HUES6 (cell line): ENCODE data around the gene TRHDE.
A peak's percentile ranks its signal among the peaks of the same experiment; 100 is the strongest.

Source experiments
- H3K27ac ChIP-seq: 2 replicates; pipeline ENCODE4 v1.7.0; 2013; ENCODE audit warnings: low read depth, mild to moderate bottlenecking, low read length, inconsistent platforms
- H3K27me3 ChIP-seq: 2 replicates; pipeline ENCODE4 v1.6.1; 2013; ENCODE audit warnings: low read length; ENCODE audit not compliant: control insufficient read depth, insufficient read depth
- H3K36me3 ChIP-seq: 2 replicates; pipeline ENCODE4 v1.6.1; 2013; ENCODE audit warnings: low read length; ENCODE audit not compliant: control insufficient read depth, insufficient read depth
- H3K4me1 ChIP-seq: 2 replicates; pipeline ENCODE4 v1.6.1; 2013; ENCODE audit warnings: low read length; ENCODE audit not compliant: control insufficient read depth, insufficient read depth
- H3K4me3 ChIP-seq: 2 replicates; pipeline ENCODE4 v1.5.1; 2013; ENCODE audit warnings: low read depth, low read length
- H3K9ac ChIP-seq: one replicate; pipeline ENCODE4 v1.6.1; 2013; ENCODE audit warnings: mild to moderate bottlenecking, low read length
- H3K9me3 ChIP-seq: 2 replicates; pipeline ENCODE4 v1.6.1; 2013; ENCODE audit warnings: low read depth, low read length; ENCODE audit not compliant: control insufficient read depth, insufficient read depth

TRHDE gene

DNA sequence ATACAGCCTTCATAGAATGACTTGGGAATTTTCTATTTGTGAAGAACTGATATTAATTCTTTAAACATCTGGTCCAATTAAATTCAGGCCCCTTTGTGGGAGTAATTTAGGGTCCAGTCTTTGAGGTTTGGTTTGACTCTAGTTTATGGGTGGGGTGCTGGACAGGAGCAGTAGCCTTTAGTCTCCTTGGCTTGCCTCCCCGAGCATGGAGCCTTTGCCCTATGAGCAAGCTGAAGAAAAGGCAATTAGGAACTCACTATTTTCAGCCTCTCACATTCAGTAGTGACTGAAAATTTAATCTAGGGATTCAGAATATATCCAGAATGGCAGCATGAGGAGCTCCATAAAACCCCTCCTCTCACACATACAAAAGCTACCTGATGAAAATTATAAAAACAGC, 161.1 kb downstream of the TRHDE start:
- Histone ChIP-seq H3K27ac (no peak overlapping the region), H3K36me3 (no peaks in the 10 kb centered on the region), H3K27me3 (no peaks in the 10 kb centered on the region), H3K9me3 (peaks cover 2% of the 10 kb centered on the region), H3K4me1 (no peaks in the 10 kb centered on the region), H3K9ac (no peak overlapping the region), H3K4me3 (no peak overlapping the region)

DNA sequence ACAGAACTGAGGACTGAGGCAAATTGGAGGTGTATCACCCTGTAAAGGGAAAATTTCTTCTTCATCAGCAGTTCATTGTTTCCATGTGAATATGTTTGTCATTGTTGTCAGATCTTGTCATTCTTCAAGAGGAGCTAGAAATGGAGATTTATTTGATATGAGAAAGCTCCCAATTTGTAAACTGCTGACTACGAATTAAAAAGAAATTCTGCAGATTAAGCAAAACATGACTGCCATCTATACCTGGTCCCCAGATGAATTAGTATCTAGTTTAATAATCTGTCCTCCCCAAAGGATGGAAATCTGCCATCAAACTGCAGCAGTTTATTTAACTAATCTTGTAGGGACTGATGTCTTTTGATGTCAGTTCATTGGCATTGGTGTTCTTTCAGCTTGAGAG, 162.8 kb downstream of the TRHDE start:
- no peak overlapping the region for H3K27ac ChIP-seq
- peaks cover 4% of the 10 kb centered on the region; the same call in 1 of the 2 replicates for H3K9me3 ChIP-seq
- no peaks in the 10 kb centered on the region for H3K36me3 ChIP-seq
- H3K9ac ChIP-seq: no peak overlapping the region
- no peak overlapping the region for H3K4me3 ChIP-seq
- no peaks in the 10 kb centered on the region; the same call in 1 of the 2 replicates for H3K4me1 ChIP-seq
- no peaks in the 10 kb centered on the region for H3K27me3 ChIP-seq

DNA sequence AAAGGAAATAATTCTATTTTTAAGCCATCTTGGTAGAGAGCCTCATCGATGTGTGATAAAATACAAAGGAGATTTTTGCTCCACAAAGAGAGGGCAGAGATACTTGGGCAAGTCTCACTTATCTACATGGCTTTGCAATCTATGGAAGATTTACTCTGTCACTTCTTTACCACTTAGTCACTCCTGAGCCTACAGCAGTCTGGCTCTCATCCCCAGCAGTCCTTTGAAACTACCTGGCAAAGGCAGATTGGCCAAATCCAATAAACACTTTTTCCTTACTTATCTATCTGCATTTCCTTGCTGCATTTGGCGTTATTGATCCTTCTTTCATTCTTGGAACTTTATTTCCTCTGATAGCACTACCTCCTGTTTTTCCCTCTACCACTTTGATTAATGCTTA, 170.0 kb downstream of the TRHDE start:
- H3K9me3 ChIP-seq: peaks cover 4% of the 10 kb centered on the region; the same call in 1 of the 2 replicates
- no peak overlapping the region for H3K4me3 ChIP-seq
- H3K27ac ChIP-seq: no peak overlapping the region
- H3K4me1 ChIP-seq: peaks cover 27% of the 10 kb centered on the region
- no peaks in the 10 kb centered on the region for H3K27me3 ChIP-seq
- no peaks in the 10 kb centered on the region for H3K36me3 ChIP-seq
- no peak overlapping the region for H3K9ac ChIP-seq

GRCh38 chr12:72444125-72444524, 172.0 kb downstream of the TRHDE start:
- Histone ChIP-seq H3K9ac (no peak overlapping the region), H3K4me1 (peaks cover 30% of the 10 kb centered on the region), H3K9me3 (no peaks in the 10 kb centered on the region; the same call in 1 of the 2 replicates), H3K27ac (peak overlapping the region; percentile 61), H3K4me3 (no peak overlapping the region; the same call in 1 of the 2 replicates), H3K36me3 (no peaks in the 10 kb centered on the region), H3K27me3 (no peaks in the 10 kb centered on the region)

- Histone ChIP-seq H3K4me3 (no peak overlapping the region), H3K9me3 (no peaks in the 10 kb centered on the region; the same call in 1 of the 2 replicates), H3K4me1 (peaks cover 30% of the 10 kb centered on the region), H3K27ac (peak overlapping the region; percentile 61; the same call in 1 of the 2 replicates), H3K36me3 (no peaks in the 10 kb centered on the region), H3K9ac (no peak overlapping the region), H3K27me3 (no peaks in the 10 kb centered on the region)
Measured at GRCh38 chr12:72444566-72444965, 172.4 kb downstream of the TRHDE start.

- Histone ChIP-seq H3K4me3 (no peak overlapping the region), H3K9me3 (peaks cover 8% of the 10 kb centered on the region), H3K27me3 (no peaks in the 10 kb centered on the region), H3K9ac (no peak overlapping the region), H3K4me1 (peaks cover 21% of the 10 kb centered on the region), H3K27ac (no peak overlapping the region), H3K36me3 (no peaks in the 10 kb centered on the region)
Measured at GRCh38 chr12:72448089-72448488, 175.9 kb downstream of the TRHDE start.

GRCh38 chr12:72448805-72449204, 176.6 kb downstream of the TRHDE start:
- no peak overlapping the region for H3K27ac ChIP-seq
- no peaks in the 10 kb centered on the region for H3K36me3 ChIP-seq
- H3K4me1 ChIP-seq: peaks cover 14% of the 10 kb centered on the region
- H3K9me3 ChIP-seq: peaks cover 15% of the 10 kb centered on the region
- no peak overlapping the region for H3K9ac ChIP-seq
- no peak overlapping the region for H3K4me3 ChIP-seq
- no peaks in the 10 kb centered on the region for H3K27me3 ChIP-seq

GRCh38 chr12:72453066-72453465, 180.9 kb downstream of the TRHDE start:
- no peak overlapping the region for H3K27ac ChIP-seq
- H3K9me3 ChIP-seq: peaks cover 23% of the 10 kb centered on the region
- H3K27me3 ChIP-seq: no peaks in the 10 kb centered on the region
- H3K4me3 ChIP-seq: no peak overlapping the region
- H3K4me1 ChIP-seq: peaks cover 2% of the 10 kb centered on the region; the same call in 1 of the 2 replicates
- no peaks in the 10 kb centered on the region for H3K36me3 ChIP-seq
- H3K9ac ChIP-seq: no peak overlapping the region

DNA sequence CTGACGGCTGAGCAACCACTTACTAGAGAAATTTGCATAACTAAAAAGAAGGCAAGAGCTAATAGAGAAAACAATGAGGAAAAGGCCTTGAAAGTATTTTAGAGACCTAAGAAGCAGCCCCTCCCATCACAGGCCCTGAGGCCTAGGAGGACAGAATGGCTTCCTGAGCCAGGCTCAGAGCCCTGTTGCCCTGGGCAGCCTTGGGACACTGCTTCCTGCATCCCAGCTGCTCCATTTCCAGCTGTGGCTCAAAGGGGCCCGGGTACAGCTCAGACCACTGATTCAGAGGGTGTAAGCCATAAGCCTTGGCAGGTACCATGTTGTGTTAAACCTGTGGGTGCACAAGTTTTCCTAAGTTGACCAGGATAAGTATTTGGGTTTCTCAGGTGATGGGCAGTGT, 181.4 kb downstream of the TRHDE start:
- Histone ChIP-seq H3K27ac (no peak overlapping the region), H3K36me3 (no peaks in the 10 kb centered on the region), H3K4me1 (peaks cover 2% of the 10 kb centered on the region; the same call in 1 of the 2 replicates), H3K9ac (no peak overlapping the region), H3K9me3 (peaks cover 23% of the 10 kb centered on the region), H3K27me3 (no peaks in the 10 kb centered on the region), H3K4me3 (no peak overlapping the region)

- no peaks in the 10 kb centered on the region for H3K9me3 ChIP-seq
- no peak overlapping the region for H3K27ac ChIP-seq
- H3K36me3 ChIP-seq: no peaks in the 10 kb centered on the region
- no peaks in the 10 kb centered on the region for H3K4me1 ChIP-seq
- no peaks in the 10 kb centered on the region for H3K27me3 ChIP-seq
- H3K4me3 ChIP-seq: no peak overlapping the region
- H3K9ac ChIP-seq: no peak overlapping the region
Measured at GRCh38 chr12:72464471-72464870, 192.3 kb downstream of the TRHDE start.

GRCh38 chr12:72465155-72465554, 193.0 kb downstream of the TRHDE start:
- Histone ChIP-seq H3K9me3 (no peaks in the 10 kb centered on the region), H3K4me3 (no peak overlapping the region), H3K36me3 (no peaks in the 10 kb centered on the region), H3K27me3 (no peaks in the 10 kb centered on the region), H3K4me1 (no peaks in the 10 kb centered on the region), H3K27ac (no peak overlapping the region), H3K9ac (no peak overlapping the region)
